SK-N-MC (cell line): ENCODE data around the gene UMAD1.

ENCODE experiments used
- DNase-seq: peaks from one replicate; pipeline ENCODE4 v3.0.0-alpha.2; 2011; ENCODE audit warnings: low read depth, low spot score
- H3K27ac ChIP-seq: fragments of 200-600 bp; sonication (generic); 2 replicates; pipeline ENCODE4 v1.5.1; 2016; ENCODE audit warnings: mixed run types
- H3K36me3 ChIP-seq: fragments of 200-600 bp; sonication (generic); 2 replicates; pipeline ENCODE4 v1.6.1; 2017; ENCODE audit warnings: antibody characterized with exemption, low read length, mixed read lengths; ENCODE audit not compliant: insufficient read depth
- H3K4me3 ChIP-seq: fragments of 200-600 bp; sonication (generic); 2 replicates; pipeline ENCODE4 v1.5.1; 2016
- H3K9ac ChIP-seq: fragments of 200-600 bp; sonication (generic); 2 replicates; pipeline ENCODE4 v1.8.0; 2017; ENCODE audit warnings: mixed run types, mixed read lengths; ENCODE audit not compliant: insufficient read length
- H3K9me3 ChIP-seq: fragments of 200-600 bp; sonication (generic); 2 replicates; pipeline ENCODE4 v1.6.1; 2017; ENCODE audit warnings: low read depth, mild to moderate bottlenecking, antibody characterized with exemption, low read length, moderate library complexity, mixed read lengths
- EZH2 ChIP-seq: fragments of 200-600 bp; sonication (generic); IDR thresholded peaks from one replicate; pipeline ENCODE4 v1.6.1; 2017; ENCODE audit warnings: antibody characterized with exemption
- FOXP2 ChIP-seq: optimal IDR thresholded peaks from 2 replicates; pipeline ENCODE3; 2011; ENCODE audit warnings: mild to moderate bottlenecking, moderate library complexity; ENCODE audit not compliant: insufficient read depth; ENCODE audit errors: extremely low read length, control extremely low read depth
- POLR2AphosphoS5 ChIP-seq: IDR thresholded peaks from 2 replicates; pipeline ENCODE4 v1.6.1; 2012; ENCODE audit warnings: mild to moderate bottlenecking, low read depth, low read length, borderline replicate concordance

Gene UMAD1

GRCh38 chr7:7858559-7858958 is 218.0 kb downstream of the UMAD1 start:
- no peak for DNase-seq
- H3K9me3 ChIP-seq = no peaks in the 10 kb centered on the region
- H3K4me3 ChIP-seq = no peak overlapping the region
- H3K36me3 ChIP-seq = no peaks in the 10 kb centered on the region
- no peak overlapping the region for H3K9ac ChIP-seq
- no peak overlapping the region for H3K27ac ChIP-seq
- no peak for TF ChIP-seq EZH2
- TF ChIP-seq POLR2AphosphoS5 = no peak
- no peak for TF ChIP-seq FOXP2

DNA sequence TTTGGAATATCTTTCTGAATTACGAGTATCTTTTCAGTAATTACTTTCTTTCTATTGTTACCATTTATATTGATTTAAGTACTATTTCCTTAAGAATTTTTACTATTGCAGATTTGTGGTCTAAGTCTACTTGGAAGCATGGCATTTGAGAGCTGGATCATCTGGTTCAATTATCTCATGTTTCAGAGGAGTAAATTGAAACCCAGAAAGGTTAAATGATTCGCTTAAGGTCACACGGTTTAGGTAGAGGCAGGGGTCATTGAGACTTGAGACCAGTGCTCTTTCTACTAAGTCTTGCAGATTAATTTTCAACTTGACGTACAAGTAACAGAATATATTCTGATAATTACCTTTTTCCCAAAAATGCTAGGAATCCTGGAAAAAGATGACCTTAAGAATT is 218.9 kb downstream of the UMAD1 start:
- Histone ChIP-seq H3K36me3 (no peaks in the 10 kb centered on the region), H3K27ac (no peak overlapping the region), H3K9me3 (no peaks in the 10 kb centered on the region), H3K9ac (no peak overlapping the region), H3K4me3 (no peak overlapping the region)
- TF ChIP-seq FOXP2 (no peak), POLR2AphosphoS5 (no peak), EZH2 (no peak)
- no peak for DNase-seq

DNA sequence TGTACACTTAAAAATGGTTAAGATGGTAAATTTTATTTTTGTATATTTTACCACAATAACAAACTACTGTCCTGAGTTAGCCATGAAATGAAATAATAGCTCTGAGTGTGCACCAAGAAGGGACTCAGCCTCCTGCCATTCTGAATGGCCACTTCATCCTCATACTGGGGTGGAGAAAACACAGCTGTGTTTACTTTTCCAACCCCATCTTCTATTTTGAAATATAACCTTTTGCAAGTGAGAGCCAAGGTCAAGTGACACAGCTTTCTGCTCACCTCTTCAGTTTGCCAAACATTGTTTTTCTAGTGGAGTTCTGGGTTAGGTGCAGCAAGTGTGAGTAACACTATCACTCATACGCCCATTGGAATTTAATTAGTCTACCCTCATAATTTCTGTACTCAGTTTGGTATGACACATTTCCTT is 220.7 kb downstream of the UMAD1 start:
- DNase-seq = no peak
- H3K27ac ChIP-seq = no peak overlapping the region
- no peak overlapping the region for H3K4me3 ChIP-seq
- no peak overlapping the region for H3K9ac ChIP-seq
- no peak for TF ChIP-seq EZH2
- TF ChIP-seq FOXP2 = no peak
- no peak for TF ChIP-seq POLR2AphosphoS5
- H3K36me3 ChIP-seq = no peaks in the 10 kb centered on the region
- no peaks in the 10 kb centered on the region for H3K9me3 ChIP-seq

DNA sequence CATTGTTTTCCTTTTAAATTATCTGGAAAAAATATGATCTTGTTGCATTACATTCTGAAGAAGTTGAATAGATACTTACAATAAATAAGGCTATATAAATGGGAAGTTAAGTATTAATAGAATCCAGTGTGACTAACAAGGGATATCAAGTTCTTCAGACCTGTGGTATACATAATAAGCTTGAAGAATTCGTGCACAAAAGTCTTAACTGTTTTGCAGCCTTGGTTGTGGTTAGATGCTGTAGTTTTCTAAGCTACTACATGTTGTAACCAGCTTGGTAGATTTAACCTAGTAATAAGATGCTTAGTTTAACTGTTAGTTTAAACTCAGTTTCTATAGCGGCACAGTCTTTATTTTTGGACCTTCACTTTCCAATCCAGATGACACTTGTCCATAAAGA is 221.8 kb downstream of the UMAD1 start:
- H3K9me3 ChIP-seq = no peaks in the 10 kb centered on the region
- no peak overlapping the region for H3K4me3 ChIP-seq
- H3K27ac ChIP-seq = no peak overlapping the region
- no peak for TF ChIP-seq EZH2
- no peak for TF ChIP-seq FOXP2
- TF ChIP-seq POLR2AphosphoS5 = no peak
- no peak overlapping the region for H3K9ac ChIP-seq
- no peak for DNase-seq
- H3K36me3 ChIP-seq = no peaks in the 10 kb centered on the region

- no peak overlapping the region for H3K9ac ChIP-seq
- H3K4me3 ChIP-seq = no peak overlapping the region
- H3K27ac ChIP-seq = no peak overlapping the region
- DNase-seq = no peak
- no peaks in the 10 kb centered on the region for H3K9me3 ChIP-seq
- H3K36me3 ChIP-seq = no peaks in the 10 kb centered on the region
- TF ChIP-seq FOXP2 = no peak
- TF ChIP-seq EZH2 = no peak
- no peak for TF ChIP-seq POLR2AphosphoS5
These were observed 227.5 kb downstream of the UMAD1 start for GRCh38 chr7:7867846-7868571.

DNA sequence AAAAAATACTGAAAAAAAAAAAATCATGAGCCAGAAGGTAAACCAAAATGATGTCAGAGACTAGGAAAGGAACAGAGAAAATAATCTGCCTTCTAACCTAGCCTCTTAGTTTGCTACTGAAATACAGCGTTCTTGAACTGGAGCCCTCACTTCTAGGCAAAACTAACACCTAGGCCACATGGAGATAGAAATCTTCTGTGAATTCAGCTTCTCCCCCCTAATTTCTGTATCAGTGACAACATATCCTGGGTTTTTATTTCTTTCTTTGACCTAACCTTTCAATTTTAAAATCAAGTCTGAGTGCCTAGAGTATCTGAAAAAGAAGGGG is 228.0 kb downstream of the UMAD1 start:
- H3K9me3 ChIP-seq = no peaks in the 10 kb centered on the region
- no peak for DNase-seq
- no peak overlapping the region for H3K9ac ChIP-seq
- no peak for TF ChIP-seq POLR2AphosphoS5
- no peak for TF ChIP-seq FOXP2
- no peak for TF ChIP-seq EZH2
- H3K4me3 ChIP-seq = no peak overlapping the region
- H3K36me3 ChIP-seq = no peaks in the 10 kb centered on the region
- H3K27ac ChIP-seq = no peak overlapping the region

- H3K9me3 ChIP-seq = no peaks in the 10 kb centered on the region
- H3K36me3 ChIP-seq = no peaks in the 10 kb centered on the region
- no peak for DNase-seq
- H3K4me3 ChIP-seq = no peak overlapping the region
- H3K9ac ChIP-seq = no peak overlapping the region
- no peak overlapping the region for H3K27ac ChIP-seq
- no peak for TF ChIP-seq POLR2AphosphoS5
- TF ChIP-seq EZH2 = no peak
- no peak for TF ChIP-seq FOXP2
These were observed 228.5 kb downstream of the UMAD1 start for GRCh38 chr7:7869036-7869435.

GRCh38 chr7:7869651-7870050 is 229.1 kb downstream of the UMAD1 start:
- Histone ChIP-seq H3K36me3 (no peaks in the 10 kb centered on the region), H3K4me3 (no peak overlapping the region), H3K9ac (no peak overlapping the region), H3K27ac (no peak overlapping the region), H3K9me3 (no peaks in the 10 kb centered on the region)
- TF ChIP-seq FOXP2 (no peak), EZH2 (no peak), POLR2AphosphoS5 (no peak)
- DNase-seq = no peak

- Histone ChIP-seq H3K4me3 (no peak overlapping the region), H3K9ac (no peak overlapping the region), H3K27ac (no peak overlapping the region), H3K9me3 (no peaks in the 10 kb centered on the region), H3K36me3 (no peaks in the 10 kb centered on the region)
- TF ChIP-seq FOXP2 = no peak
- no peak for TF ChIP-seq EZH2
- no peak for TF ChIP-seq POLR2AphosphoS5
- no peak for DNase-seq
These were observed 230.0 kb downstream of the UMAD1 start for GRCh38 chr7:7870555-7870954.
